Loucy (cell line): ENCODE measurements around the gene SLX9.

ENCODE experiments used
- CTCF ChIP-seq: fragments of 200-600 bp; sonication (generic); conservative IDR thresholded peaks from 2 replicates; pipeline ENCODE4 v1.5.1; 2014; ENCODE audit warnings: mild to moderate bottlenecking, antibody characterized with exemption, low read length
- EZH2phosphoT487 ChIP-seq: fragments of 200-600 bp; IDR thresholded peaks from 2 replicates; pipeline ENCODE4 v1.6.1; 2018; ENCODE audit warnings: antibody characterized with exemption, mild to moderate bottlenecking, moderate library complexity, borderline replicate concordance

- no peak for TF ChIP-seq CTCF
- no peak for TF ChIP-seq EZH2phosphoT487
Observed at GRCh38 chr21:45018131-45019075, 78.6 kb downstream of the SLX9 start.
